Measurements from ENCODE around the gene USP34.
A peak's percentile ranks its signal among the peaks of the same experiment; 100 is the strongest.

Gene USP34

GRCh38 chr2:61368687-61369665 lies 101.9 kb downstream of the USP34 start:
- DNase-seq (ENCODE audit: low spot score) = no peak

DNA sequence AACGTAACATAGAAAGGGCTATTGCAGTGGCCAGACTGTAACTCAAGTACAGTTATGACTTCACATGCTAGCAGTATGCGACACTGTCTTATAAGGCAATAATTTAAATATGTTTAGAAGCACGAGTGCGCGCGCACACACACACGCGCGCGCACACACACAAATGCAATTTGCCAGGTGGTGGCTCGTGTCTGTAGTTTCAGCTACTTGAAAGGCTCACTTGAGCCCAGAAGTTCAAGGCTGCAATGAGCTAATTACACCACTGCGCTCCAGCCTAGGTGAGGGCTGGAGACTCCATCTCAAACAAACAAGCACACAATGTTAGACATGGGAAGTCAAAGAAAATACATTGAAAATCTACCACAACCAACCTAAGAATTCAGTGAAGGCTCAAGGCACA lies 103.7 kb downstream of the USP34 start:
- DNase-seq (ENCODE audit: low spot score) = no peak

DNA sequence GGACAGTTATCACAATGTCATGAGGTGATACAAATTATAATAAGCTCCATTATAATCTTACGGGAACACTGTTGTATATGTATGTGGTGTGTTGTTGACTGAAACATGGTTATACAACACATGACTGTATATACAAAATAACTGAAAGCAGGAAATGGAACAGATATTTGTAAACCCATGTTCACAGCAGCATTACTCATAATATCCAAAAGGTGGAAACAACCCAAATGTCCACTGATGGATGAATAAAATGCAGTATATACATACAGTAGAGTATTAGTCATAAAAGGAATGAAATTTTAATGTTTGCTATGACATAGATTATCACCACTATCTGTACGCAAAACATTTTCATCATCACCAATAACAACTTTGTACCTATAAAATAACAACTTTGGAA lies 107.3 kb downstream of the USP34 start:
- DNase-seq (ENCODE audit: low spot score) = no peak

GRCh38 chr2:61362873-61363272 lies 108.0 kb downstream of the USP34 start:
- DNase-seq (ENCODE audit: low spot score) = no peak

GRCh38 chr2:61361068-61361467 lies 109.8 kb downstream of the USP34 start:
- DNase-seq (ENCODE audit: low spot score) = no peak

GRCh38 chr2:61359058-61359457 lies 111.8 kb downstream of the USP34 start:
- no peak for DNase-seq (ENCODE audit: low spot score)

DNA sequence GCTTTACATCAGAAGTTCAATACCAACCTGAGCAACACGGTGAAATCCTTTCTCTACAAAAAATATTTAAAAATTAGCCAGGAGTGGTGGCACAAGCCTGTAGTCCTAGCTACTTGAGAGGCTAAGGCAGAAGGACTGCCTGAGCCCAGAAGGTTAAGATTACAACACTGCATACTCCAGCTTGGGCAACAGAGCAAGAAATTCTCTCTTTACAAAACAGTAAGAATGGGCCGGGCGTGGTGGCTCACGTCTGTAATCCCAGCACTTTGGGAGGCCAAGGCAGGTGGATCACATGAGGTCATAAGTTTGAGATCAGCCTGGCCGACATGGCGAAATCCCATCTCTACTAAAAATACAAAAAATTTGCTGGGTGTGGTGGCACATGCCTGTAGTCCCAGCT lies 113.2 kb downstream of the USP34 start:
- no peak for DNase-seq (ENCODE audit: low spot score)

DNA sequence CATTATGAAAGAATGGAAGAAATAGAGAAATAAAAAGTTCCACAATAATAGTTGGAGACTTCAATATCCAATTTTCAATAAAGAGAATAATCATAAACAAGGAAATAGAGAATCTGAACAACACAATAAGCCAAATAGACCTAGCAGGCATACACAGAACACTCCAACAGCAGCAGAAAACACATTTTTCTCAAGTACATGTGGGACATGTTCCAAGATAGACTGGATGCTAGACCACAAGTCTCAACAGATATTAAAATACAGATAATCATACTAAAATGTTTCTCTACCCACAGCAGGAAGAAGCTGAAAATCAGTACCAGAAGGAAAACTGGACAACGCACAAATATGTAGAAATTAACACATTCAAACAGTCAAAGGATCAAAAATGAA lies 113.9 kb downstream of the USP34 start:
- peak; percentile 58 for DNase-seq (ENCODE audit: low spot score)

- peak; percentile 18 for DNase-seq (ENCODE audit: low spot score)
Observed at GRCh38 chr2:61356261-61356957, 114.5 kb downstream of the USP34 start.

GRCh38 chr2:61354543-61355197 lies 116.2 kb downstream of the USP34 start:
- no peak for DNase-seq (ENCODE audit: low spot score)

DNA sequence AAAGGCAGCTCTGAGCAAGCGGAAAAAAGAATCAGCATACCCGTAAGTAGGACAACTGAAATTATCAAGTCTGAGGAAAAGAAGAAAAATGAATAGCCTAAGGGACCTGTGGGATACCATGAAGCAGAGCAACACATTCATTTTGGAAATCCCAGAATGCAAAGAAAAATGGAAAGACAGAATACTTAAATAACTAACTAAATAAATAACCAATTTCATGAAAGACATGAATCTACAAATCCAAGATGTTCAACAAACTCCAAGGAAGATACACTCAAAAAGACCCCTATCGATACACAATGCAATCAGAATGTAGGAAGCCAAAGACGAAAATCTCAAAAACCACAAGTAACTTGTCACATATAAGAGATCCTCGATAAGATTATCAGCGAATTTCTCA lies 117.0 kb downstream of the USP34 start:
- no peak for DNase-seq (ENCODE audit: low spot score)

DNA sequence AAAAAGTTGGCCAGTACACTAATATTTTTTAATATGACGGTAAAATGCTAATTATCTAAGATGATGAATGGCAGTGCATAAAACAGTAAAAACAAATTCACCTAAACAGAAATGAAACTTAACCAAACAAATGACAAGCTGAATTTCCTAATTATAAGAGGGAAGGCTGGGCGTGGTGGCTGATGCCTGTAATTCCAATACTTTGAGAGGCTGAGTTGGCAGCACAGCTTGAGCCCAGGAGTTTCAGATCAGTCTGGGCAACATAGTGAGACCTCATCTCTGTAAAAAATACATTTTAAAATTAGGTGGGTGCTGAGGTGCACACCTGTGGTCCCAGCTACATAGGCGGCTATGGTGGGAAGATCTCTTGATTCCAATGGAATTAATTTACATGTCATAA lies 120.1 kb downstream of the USP34 start:
- no peak for DNase-seq (ENCODE audit: low spot score)

GRCh38 chr2:61343141-61343540 lies 127.7 kb downstream of the USP34 start:
- DNase-seq (ENCODE audit: low spot score) = no peak

DNA sequence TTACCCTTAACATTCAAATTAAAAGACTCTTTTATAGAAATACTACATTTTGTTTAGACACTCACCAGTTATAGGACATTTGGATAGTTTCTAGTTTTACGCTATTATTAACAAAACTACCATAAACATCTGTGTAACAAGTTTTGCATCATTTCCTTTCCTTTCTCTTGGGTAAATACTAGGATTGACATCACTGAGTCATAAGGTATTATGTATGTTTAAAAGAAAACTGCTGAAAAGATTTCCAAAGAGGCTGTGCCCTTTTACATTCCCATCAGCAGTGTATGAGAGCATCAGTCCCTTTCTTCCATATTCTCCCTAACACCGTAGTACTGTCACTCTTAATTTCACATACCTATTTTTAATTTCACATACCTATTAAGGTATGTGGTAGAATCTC lies 130.6 kb downstream of the USP34 start:
- DNase-seq (ENCODE audit: low spot score) = no peak

- no peak for DNase-seq (ENCODE audit: low spot score)
Observed at GRCh38 chr2:61338447-61338846, 132.4 kb downstream of the USP34 start.

GRCh38 chr2:61335187-61335586 lies 135.7 kb downstream of the USP34 start:
- no peak for DNase-seq (ENCODE audit: low spot score)

DNA sequence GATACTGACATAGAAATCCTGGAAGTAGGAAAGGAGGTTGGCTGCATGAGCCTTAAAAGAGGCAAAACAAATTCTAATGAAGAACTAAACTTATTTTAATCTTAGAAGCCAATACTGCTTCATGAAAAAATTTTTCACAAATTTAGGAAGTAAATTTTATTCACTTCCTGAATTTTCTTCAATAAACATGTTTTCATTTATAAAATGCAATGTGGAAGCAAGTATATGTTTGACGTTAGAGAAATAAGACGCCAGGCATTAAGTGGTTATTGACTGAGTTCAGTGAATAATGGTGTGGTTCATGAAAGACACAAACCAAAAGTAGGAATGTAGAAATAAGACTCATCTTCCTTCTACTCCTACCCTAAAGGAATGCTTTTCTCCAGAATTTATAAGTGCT lies 136.4 kb downstream of the USP34 start:
- DNase-seq (ENCODE audit: low spot score) = no peak

GRCh38 chr2:61328707-61329251 lies 142.1 kb downstream of the USP34 start:
- no peak for DNase-seq (ENCODE audit: low spot score)

DNA sequence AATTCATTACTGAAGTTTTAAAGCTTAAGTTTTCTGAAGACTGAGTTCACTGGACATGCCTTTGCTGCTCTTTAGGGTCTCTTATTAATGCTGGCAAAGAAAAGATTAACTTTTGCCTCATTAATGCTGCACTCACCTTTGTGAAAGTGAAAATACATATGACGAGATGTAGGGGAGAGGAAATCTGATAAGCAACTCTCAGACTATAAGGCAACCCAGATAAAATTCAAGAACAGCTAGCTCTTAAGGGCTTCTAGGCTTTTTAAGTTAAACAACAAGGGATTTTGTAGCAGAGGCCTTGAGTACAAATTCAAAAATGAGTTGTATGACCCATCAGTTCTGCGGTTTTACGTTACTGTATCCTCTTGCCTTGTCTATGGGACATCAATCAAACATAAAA lies 143.7 kb downstream of the USP34 start:
- DNase-seq (ENCODE audit: low spot score) = no peak

DNA sequence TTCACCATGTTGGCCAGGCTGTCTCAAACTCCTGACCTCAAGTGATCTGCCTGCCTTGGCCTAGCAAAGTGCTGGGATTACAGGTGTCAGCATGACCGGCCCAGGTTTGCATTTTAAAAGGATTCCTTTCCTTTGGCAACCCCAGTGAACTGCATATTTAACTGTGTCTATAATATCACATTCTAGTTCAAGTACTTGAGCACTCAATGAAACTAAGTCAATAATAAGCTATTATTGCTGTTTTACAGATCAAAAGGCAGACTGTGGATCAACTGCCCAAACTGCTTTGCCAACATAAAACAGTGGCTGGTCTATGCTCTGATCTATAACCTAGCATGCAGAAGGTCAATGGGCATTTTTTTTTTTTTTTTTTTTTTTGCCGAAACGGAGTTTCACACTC lies 144.5 kb downstream of the USP34 start:
- no peak for DNase-seq (ENCODE audit: low spot score)

- DNase-seq (ENCODE audit: low spot score) = no peak
Observed at GRCh38 chr2:61320181-61320580, 150.7 kb downstream of the USP34 start.

- no peak for DNase-seq (ENCODE audit: low spot score)
Observed at GRCh38 chr2:61318553-61318952, 152.3 kb downstream of the USP34 start.

- DNase-seq (ENCODE audit: low spot score) = no peak
Observed at GRCh38 chr2:61295981-61296380, 174.9 kb downstream of the USP34 start.
